Measurements from ENCODE around the gene MICAL2. TPM values are rescaled to one million over a fixed set of nuclear protein-coding genes. Genes with fewer than 3 reads are reported as not detected.

MICAL2 gene
- total RNA-seq, 1 experiment from 2014 or later, result 62.9 TPM

DNA sequence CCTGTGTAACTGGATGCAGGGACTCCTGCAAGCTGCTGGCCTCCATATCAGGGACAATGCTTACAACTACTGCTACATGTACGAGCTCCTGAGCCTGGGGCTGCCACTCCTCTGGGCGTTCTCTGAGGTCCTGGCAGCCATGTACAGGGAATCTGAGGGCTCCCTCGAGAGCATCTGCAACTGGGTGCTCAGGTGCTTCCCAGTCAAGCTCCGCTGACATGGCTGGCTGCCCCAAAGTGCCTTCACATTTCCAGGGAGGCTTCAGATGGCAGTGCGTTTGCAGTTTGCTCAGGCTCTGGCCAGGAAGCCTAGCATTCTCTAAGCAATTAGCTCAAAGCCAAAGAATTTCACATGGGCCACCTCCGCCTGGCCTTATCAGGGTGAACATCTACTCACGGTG, 149.6 kb downstream of the MICAL2 start:
- H3K4me1 ChIP-seq (ENCODE audit: insufficient read depth, low read length), result peaks cover 15% of the 10 kb centered on the region
- TF ChIP-seq, protein P1, sequence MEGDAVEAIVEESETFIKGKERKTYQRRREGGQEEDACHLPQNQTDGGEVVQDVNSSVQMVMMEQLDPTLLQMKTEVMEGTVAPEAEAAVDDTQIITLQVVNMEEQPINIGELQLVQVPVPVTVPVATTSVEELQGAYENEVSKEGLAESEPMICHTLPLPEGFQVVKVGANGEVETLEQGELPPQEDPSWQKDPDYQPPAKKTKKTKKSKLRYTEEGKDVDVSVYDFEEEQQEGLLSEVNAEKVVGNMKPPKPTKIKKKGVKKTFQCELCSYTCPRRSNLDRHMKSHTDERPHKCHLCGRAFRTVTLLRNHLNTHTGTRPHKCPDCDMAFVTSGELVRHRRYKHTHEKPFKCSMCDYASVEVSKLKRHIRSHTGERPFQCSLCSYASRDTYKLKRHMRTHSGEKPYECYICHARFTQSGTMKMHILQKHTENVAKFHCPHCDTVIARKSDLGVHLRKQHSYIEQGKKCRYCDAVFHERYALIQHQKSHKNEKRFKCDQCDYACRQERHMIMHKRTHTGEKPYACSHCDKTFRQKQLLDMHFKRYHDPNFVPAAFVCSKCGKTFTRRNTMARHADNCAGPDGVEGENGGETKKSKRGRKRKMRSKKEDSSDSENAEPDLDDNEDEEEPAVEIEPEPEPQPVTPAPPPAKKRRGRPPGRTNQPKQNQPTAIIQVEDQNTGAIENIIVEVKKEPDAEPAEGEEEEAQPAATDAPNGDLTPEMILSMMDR (conservative IDR thresholded peaks at IDR 0.05; ENCODE audit: low read depth, low read length), result no peak
- TF ChIP-seq EZH2phosphoT487 (IDR thresholded peaks at IDR 0.05; ENCODE audit: borderline replicate concordance, low read length) (no peak), EZH2 (IDR thresholded peaks at IDR 0.05; ENCODE audit: low read length, unreplicated experiment) (no peak)
- no peak overlapping the region for H3K9ac ChIP-seq (ENCODE audit: low read length)
- DNase-seq, result no peak
- H3K79me2 ChIP-seq (ENCODE audit: low read length), result no peaks in the 10 kb centered on the region
- intact Hi-C loops (cut with micrococcal nuclease), result no loop called here
- ChIA-PET CTCF (no interaction called here), POLR2A (ENCODE audit: unreplicated experiment) (interaction anchor here (0.6 kb wide), 1 partner anchor 17 kb away, joined by 4 read pairs; no protein-coding TSS in a partner anchor)
- ATAC-seq, result no peak
- H3K4me3 ChIP-seq (ENCODE audit: low read length), result no peak overlapping the region
- H3F3A ChIP-seq (ENCODE audit: low read length, unreplicated experiment), result no peaks in the 10 kb centered on the region
- H3K4me2 ChIP-seq (ENCODE audit: low read length), result no peak overlapping the region
- H2AFZ ChIP-seq (ENCODE audit: low read length), result no peak overlapping the region
- BruUV-seq (replicated peaks), result no TSS peak
- no peaks in the 10 kb centered on the region for H3K9me2 ChIP-seq (replicated peaks; ENCODE audit: low read length)
- no peak overlapping the region for H3K27ac ChIP-seq (ENCODE audit: low read length)
- no peaks in the 10 kb centered on the region for H3K9me3 ChIP-seq (ENCODE audit: low read length)
- H4K20me1 ChIP-seq (ENCODE audit: low read length), result no peaks in the 10 kb centered on the region
- H3K36me3 ChIP-seq (ENCODE audit: low read depth, low read length), result peaks cover 15% of the 10 kb centered on the region
- no peaks in the 10 kb centered on the region for H3K27me3 ChIP-seq (ENCODE audit: low read length)

DNA sequence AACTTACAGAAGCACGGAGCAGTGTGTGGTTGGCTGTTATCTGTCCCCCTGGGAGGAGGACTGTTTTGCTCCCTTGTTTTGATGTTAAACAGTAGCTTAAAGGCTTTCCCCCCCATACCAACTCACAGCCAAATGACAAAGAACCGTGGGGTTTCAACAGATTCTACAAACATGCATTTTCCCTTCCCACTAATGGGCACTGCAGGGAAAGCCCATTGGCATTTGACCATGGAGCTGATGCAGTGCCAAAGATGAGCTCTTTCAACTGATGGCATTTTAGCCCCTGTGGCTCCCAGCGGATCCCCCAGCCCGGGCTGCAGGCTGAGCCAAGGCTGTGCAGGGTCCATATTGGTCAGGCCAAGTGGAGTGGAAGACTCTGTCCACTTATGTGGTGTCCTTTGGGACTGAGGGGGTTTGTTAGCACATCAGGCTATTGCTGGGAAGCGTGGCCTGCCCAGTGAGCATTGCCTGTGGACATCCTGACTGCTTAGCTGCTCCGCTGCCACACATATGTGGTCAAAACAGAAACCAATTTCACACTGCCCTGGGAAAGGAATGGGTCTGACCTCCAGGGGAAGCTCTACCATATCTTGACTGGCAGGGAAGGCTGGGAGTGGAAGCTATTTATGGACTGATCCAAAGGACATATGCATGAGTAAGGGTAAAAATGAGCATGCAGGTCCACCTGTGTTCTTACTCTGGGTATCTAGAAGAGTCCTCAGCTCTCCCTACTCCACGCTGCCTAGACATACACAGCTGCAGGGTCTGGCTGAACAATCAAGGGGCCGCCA, 150.5 kb downstream of the MICAL2 start:
- ChIA-PET CTCF (no interaction called here), POLR2A (ENCODE audit: unreplicated experiment) (interaction anchor here (0.6 kb wide), 2 partner anchors 18 to 181 kb away, joined by 3 to 4 read pairs; no protein-coding TSS in a partner anchor)
- no peaks in the 10 kb centered on the region for H3K9me3 ChIP-seq (ENCODE audit: low read length)
- no peak overlapping the region for H3K9ac ChIP-seq (ENCODE audit: low read length)
- no peaks in the 10 kb centered on the region for H4K20me1 ChIP-seq (ENCODE audit: low read length)
- no peaks in the 10 kb centered on the region for H3F3A ChIP-seq (ENCODE audit: low read length, unreplicated experiment)
- no peak overlapping the region for H3K4me2 ChIP-seq (ENCODE audit: low read length)
- DNase-seq (no peak), ATAC-seq (no peak)
- no peak overlapping the region for H2AFZ ChIP-seq (ENCODE audit: low read length)
- peaks cover 15% of the 10 kb centered on the region for H3K4me1 ChIP-seq (ENCODE audit: insufficient read depth, low read length)
- H3K79me2 ChIP-seq (ENCODE audit: low read length), result no peaks in the 10 kb centered on the region
- peaks cover 15% of the 10 kb centered on the region for H3K36me3 ChIP-seq (ENCODE audit: low read depth, low read length)
- BruUV-seq (replicated peaks), result no TSS peak
- no peaks in the 10 kb centered on the region for H3K27me3 ChIP-seq (ENCODE audit: low read length)
- TF ChIP-seq EZH2phosphoT487 (IDR thresholded peaks at IDR 0.05; ENCODE audit: borderline replicate concordance, low read length) (no peak), EZH2 (IDR thresholded peaks at IDR 0.05; ENCODE audit: low read length, unreplicated experiment) (no peak)
- TF ChIP-seq, protein P1 (conservative IDR thresholded peaks at IDR 0.05; ENCODE audit: low read depth, low read length), result no peak
- H3K9me2 ChIP-seq (replicated peaks; ENCODE audit: low read length), result no peaks in the 10 kb centered on the region
- no peak overlapping the region for H3K4me3 ChIP-seq (ENCODE audit: low read length)
- H3K27ac ChIP-seq (ENCODE audit: low read length), result no peak overlapping the region
- intact Hi-C loops (cut with micrococcal nuclease), result no loop called here

DNA sequence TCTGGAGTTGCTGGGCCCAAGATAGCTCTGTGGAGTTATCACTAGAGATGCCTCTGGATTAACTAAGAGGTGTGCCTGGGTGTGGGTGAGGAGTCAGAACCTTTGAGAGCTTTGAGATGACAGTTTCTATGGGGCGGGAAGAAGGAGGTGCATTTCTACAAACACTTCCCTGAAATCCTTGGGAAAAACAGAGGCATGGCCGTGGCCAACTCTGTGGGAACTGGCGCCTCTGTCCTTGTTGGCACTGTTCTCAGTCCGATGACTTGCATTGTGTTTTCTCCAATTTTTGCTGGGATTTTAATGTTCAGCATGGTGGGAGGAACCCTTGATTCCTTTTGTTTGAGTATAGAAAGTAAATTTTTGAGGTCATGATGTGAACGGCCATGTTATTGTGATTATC, 151.2 kb downstream of the MICAL2 start:
- Histone ChIP-seq H3K27me3 (ENCODE audit: low read length) (no peaks in the 10 kb centered on the region), H3K4me3 (ENCODE audit: low read length) (no peak overlapping the region), H3K9ac (ENCODE audit: low read length) (no peak overlapping the region), H3K9me3 (ENCODE audit: low read length) (no peaks in the 10 kb centered on the region), H2AFZ (ENCODE audit: low read length) (no peak overlapping the region), H3F3A (ENCODE audit: low read length, unreplicated experiment) (no peaks in the 10 kb centered on the region), H3K9me2 (replicated peaks; ENCODE audit: low read length) (no peaks in the 10 kb centered on the region), H3K79me2 (ENCODE audit: low read length) (no peaks in the 10 kb centered on the region), H3K4me2 (ENCODE audit: low read length) (no peak overlapping the region), H3K27ac (ENCODE audit: low read length) (no peak overlapping the region), H3K4me1 (ENCODE audit: insufficient read depth, low read length) (peaks cover 15% of the 10 kb centered on the region), H3K36me3 (ENCODE audit: low read depth, low read length) (peaks cover 15% of the 10 kb centered on the region), H4K20me1 (ENCODE audit: low read length) (no peaks in the 10 kb centered on the region)
- no peak for TF ChIP-seq EZH2 (IDR thresholded peaks at IDR 0.05; ENCODE audit: low read length, unreplicated experiment)
- TF ChIP-seq EZH2phosphoT487 (IDR thresholded peaks at IDR 0.05; ENCODE audit: borderline replicate concordance, low read length), result no peak
- TF ChIP-seq, protein P1 (conservative IDR thresholded peaks at IDR 0.05; ENCODE audit: low read depth, low read length), result no peak
- intact Hi-C loops (cut with micrococcal nuclease), result no loop called here
- no TSS peak for BruUV-seq (replicated peaks)
- ATAC-seq, result no peak
- CTCF ChIA-PET, result no interaction called here
- no peak for DNase-seq
- POLR2A ChIA-PET (ENCODE audit: unreplicated experiment), result no interaction called here

All from PC-3 (cell line).